Measurements from ENCODE around the gene TNN. TPM values are rescaled to one million over a fixed set of nuclear protein-coding genes. Genes with fewer than 3 reads are reported as not detected.

Gene TNN
- total RNA-seq, 1 experiment from 2014 or later = 0.11 TPM

DNA sequence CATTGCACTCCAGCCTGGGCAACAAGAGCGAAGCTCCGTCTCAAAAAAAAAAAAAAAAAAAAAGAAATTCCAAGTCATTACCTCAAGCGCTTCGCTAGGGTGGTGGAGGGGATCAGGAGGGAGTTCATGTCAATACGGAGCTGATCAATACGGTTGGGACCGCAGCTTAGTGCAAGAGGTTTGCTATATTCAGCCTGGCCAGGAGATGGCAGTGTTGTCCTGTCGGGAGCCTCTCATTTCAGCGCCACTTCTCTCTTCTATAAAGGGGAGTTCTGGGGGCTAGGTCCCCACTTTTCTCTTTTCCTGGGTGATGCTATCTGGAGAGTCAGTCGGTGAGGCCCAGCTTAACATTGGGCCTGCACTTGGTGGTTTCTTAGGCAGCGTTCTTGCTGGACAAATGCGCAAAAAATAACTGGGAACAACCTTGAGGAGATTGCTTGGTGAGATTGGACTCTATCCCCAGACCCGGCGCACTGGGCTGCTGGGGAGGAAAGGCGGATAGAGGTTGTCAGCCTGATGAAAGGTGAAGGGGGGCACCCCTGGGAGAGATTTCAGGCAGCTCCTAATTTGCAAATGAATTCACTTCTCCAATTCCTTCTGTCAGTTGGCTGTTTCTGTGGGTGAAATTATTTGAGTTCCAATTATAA is 84.5 kb downstream of the TNN start:
- Histone ChIP-seq H2BK120ac (ENCODE audit: low read depth, low read length, poor library complexity, severe bottlenecking) (no peak overlapping the region), H4K8ac (replicated peaks; ENCODE audit: insufficient read length, low read depth, low read length) (no peak overlapping the region), H4K20me1 (ENCODE audit: control insufficient read depth, insufficient read depth, insufficient read length) (no peaks in the 10 kb centered on the region), H3K56ac (ENCODE audit: insufficient read length, low read depth, low read length) (no peak overlapping the region), H3K14ac (ENCODE audit: insufficient read depth, low read length) (no peak overlapping the region), H3K4me1 (ENCODE audit: insufficient read depth, low read length) (no peaks in the 10 kb centered on the region), H2AFZ (ENCODE audit: low read length) (peak overlapping the region; percentile 93), H3K9ac (ENCODE audit: extremely low read depth, insufficient read length, low read length) (no peak overlapping the region), H2AK5ac (ENCODE audit: insufficient read length, low read length) (no peak overlapping the region), H3K23ac (ENCODE audit: insufficient read length, low read depth, low read length) (no peak overlapping the region), H3K4ac (ENCODE audit: low read depth, low read length) (no peak overlapping the region), H3K27ac (ENCODE audit: insufficient read length, low read depth, low read length) (no peak overlapping the region), H3K27me3 (ENCODE audit: insufficient read depth, low read length) (no peaks in the 10 kb centered on the region; the same call in 1 of the 2 replicates), H4K91ac (ENCODE audit: insufficient read length, low read depth, low read length) (no peak overlapping the region), H3K18ac (ENCODE audit: insufficient read length, low read depth, low read length) (no peak overlapping the region), H2BK5ac (ENCODE audit: insufficient read length, low read length) (no peak overlapping the region), H3K79me1 (ENCODE audit: insufficient read depth, low read depth, low read length, poor library complexity, severe bottlenecking) (no peaks in the 10 kb centered on the region), H2BK15ac (ENCODE audit: low read depth, low read length) (no peak overlapping the region), H3K9me3 (ENCODE audit: control insufficient read depth, low read depth, low read length) (no peaks in the 10 kb centered on the region), H3K23me2 (ENCODE audit: insufficient read length, low read depth, low read length, poor library complexity, severe bottlenecking) (peaks cover 2% of the 10 kb centered on the region), H2BK20ac (ENCODE audit: low read depth, low read length, poor library complexity, severe bottlenecking) (no peak overlapping the region), H2BK12ac (ENCODE audit: insufficient read length, low read depth, low read length) (no peak overlapping the region), H3K79me2 (ENCODE audit: insufficient read depth, low read length) (no peaks in the 10 kb centered on the region), H4K5ac (ENCODE audit: insufficient read length, low read depth, low read length) (no peak overlapping the region), H3T11ph (ENCODE audit: low read length) (no peak overlapping the region), H3K4me2 (ENCODE audit: insufficient read depth, insufficient read length, low read length) (peak overlapping the region; percentile 72)
- no peaks in the 10 kb centered on the region; a peak in 1 of 7 replicates for H3K36me3 Mint-ChIP-seq (ENCODE audit: insufficient read depth in 1 of 3, low read depth in 3 of 3)
- peaks cover 42% of the 10 kb centered on the region for H3K27me3 Mint-ChIP-seq (ENCODE audit: low read depth)
- H3K4me3 Mint-ChIP-seq = peak overlapping the region; percentile 41 to 79
- DNase-seq = peak; percentile 79
- H3K4me1 Mint-ChIP-seq = peaks cover 26 to 31% of the 10 kb centered on the region in 2 experiments
- H3K9me3 Mint-ChIP-seq = no peaks in the 10 kb centered on the region; a peak in 3 of 5 replicates
- WGBS (ENCODE audit: extremely low coverage, insufficient read length, low lambda C conversion rate) = no CpG with 5 or more reads among the region's 15 CpGs
- peak; percentile 96 for TF ChIP-seq CTCF (conservative IDR thresholded peaks at IDR 0.05)
- H3K27ac Mint-ChIP-seq = peak overlapping the region in 1 of 3 experiments; percentile 6; a peak in 2 of 7 replicates
